Colonic mucosa (tissue), 4 donors: ENCODE measurements around the gene RNF208. TPM values are rescaled to one million over a fixed set of nuclear protein-coding genes. Genes with fewer than 3 reads are reported as not detected.
"Not testable (repeated sequence)": the region's sequence is repeated elsewhere in the genome, so short reads cannot be mapped to it uniquely, and the experiment has no call there.

Experiments
- DNase-seq: peaks from one replicate; pipeline ENCODE4 v3.0.0-alpha.2; 2020
- H3K27ac ChIP-seq: fragments of 200-600 bp; one replicate; pipeline ENCODE4 v1.8.0; 2021
- H3K27me3 ChIP-seq: fragments of 200-600 bp; one replicate; pipeline ENCODE4 v1.8.0; 2021
- H3K36me3 ChIP-seq: fragments of 200-600 bp; one replicate; pipeline ENCODE4 v1.8.0; 2021
- H3K4me1 ChIP-seq: fragments of 200-600 bp; one replicate; pipeline ENCODE4 v1.8.0; 2021; ENCODE audit warnings: mild to moderate bottlenecking
- H3K4me3 ChIP-seq: fragments of 200-600 bp; one replicate; pipeline ENCODE4 v1.8.0; 2021
- H3K9ac ChIP-seq, 2 donors: one replicate each; pipeline ENCODE4 v1.7.0; 2013; ENCODE audit warnings: control low read depth in 2 of 2, low read depth in 2 of 2, low read length in 2 of 2
- H3K9me3 ChIP-seq: fragments of 200-600 bp; one replicate; pipeline ENCODE4 v1.8.0; 2021
- intact Hi-C: fragments of 100-400 bp; cut with DNase I; formaldehyde crosslinking; loops from one replicate; pipeline ENCODE4 v1.14.1; 2022
- total RNA-seq, 2 donors: library from RNA; stranded (reverse); fragmentation: NEBNext Ultra II Directional in 1 of 2; extraction: Animal tissue kit (Norgen Biotek cat#: 25700) in 1 of 2; gene quantifications; one replicate each; pipeline ENCODE4 v1.2.1, GENCODE V29; 2021
- TF ChIP-seq, protein P1 (sequence below): fragments of 200-600 bp; IDR thresholded peaks from one replicate; pipeline ENCODE4 v1.8.0; 2022; ENCODE audit warnings: antibody characterized with exemption, mild to moderate bottlenecking
- donor health status: healthy.
- donor health status: DM: no; HTN: no; CAD: no.
- donor health status: DM: no; HTN: no; CAD: no.

The RNF208 gene
- total RNA-seq, 2 donors from 2014 or later, result 6.5 to 9.3 TPM

DNA sequence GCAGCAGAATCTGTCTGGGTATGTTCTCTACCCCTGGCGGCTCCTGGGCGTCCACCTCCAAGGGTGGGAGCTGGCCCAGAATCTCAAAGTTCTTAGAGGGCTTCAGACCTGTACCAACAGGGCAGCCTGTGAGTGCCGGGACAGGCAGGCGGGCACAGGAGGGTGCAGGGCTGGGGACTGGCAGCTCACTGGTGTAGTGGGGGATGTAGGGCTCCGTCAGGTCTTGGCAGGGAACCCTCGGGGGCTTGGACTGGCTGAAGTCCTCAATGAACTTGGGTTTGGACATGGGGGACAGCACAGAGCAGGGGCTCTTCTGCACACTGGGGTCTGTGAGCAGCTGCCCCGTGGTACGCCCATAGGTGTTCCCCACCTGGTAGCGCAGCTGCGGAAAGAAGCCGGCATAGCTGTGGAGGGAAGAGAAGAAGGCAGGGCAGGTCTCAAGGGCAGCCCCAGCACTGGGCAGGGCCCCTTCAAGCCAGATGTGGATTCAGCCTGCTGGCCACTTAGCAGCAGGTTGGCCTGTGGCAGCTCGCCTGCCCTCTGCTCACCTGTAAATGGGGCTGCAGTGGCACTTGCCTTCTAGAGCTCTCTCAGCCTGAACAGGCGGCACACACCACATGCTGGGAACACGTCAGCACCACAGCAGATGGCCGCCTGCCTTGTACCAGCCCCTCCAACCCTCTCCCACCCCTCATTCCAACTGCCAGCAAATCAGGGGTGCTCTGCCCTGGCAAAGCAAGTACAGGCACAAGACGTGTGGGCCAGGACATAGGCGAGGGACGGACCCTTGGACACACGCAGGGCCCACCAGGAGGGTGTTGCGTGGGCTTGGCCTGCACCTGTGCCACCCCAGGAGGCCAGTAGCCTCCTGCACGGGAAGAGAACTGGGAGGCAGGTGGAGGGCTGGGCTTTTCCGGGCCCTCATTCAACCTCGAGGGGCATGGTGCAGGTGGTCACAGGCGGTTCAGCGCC is 23.7 kb upstream of the RNF208 start:
- Histone ChIP-seq H3K27me3 (no peaks in the 10 kb centered on the region), H3K9ac (no peak overlapping the region), H3K9me3 (no peaks in the 10 kb centered on the region), H3K4me1 (peaks cover 13% of the 10 kb centered on the region), H3K36me3 (peaks cover 10% of the 10 kb centered on the region), H3K4me3 (no peak overlapping the region), H3K27ac (no peak overlapping the region)
- TF ChIP-seq, protein P1, sequence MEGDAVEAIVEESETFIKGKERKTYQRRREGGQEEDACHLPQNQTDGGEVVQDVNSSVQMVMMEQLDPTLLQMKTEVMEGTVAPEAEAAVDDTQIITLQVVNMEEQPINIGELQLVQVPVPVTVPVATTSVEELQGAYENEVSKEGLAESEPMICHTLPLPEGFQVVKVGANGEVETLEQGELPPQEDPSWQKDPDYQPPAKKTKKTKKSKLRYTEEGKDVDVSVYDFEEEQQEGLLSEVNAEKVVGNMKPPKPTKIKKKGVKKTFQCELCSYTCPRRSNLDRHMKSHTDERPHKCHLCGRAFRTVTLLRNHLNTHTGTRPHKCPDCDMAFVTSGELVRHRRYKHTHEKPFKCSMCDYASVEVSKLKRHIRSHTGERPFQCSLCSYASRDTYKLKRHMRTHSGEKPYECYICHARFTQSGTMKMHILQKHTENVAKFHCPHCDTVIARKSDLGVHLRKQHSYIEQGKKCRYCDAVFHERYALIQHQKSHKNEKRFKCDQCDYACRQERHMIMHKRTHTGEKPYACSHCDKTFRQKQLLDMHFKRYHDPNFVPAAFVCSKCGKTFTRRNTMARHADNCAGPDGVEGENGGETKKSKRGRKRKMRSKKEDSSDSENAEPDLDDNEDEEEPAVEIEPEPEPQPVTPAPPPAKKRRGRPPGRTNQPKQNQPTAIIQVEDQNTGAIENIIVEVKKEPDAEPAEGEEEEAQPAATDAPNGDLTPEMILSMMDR, result no peak
- intact Hi-C loops, result no loop called here
- DNase-seq, result no peak

DNA sequence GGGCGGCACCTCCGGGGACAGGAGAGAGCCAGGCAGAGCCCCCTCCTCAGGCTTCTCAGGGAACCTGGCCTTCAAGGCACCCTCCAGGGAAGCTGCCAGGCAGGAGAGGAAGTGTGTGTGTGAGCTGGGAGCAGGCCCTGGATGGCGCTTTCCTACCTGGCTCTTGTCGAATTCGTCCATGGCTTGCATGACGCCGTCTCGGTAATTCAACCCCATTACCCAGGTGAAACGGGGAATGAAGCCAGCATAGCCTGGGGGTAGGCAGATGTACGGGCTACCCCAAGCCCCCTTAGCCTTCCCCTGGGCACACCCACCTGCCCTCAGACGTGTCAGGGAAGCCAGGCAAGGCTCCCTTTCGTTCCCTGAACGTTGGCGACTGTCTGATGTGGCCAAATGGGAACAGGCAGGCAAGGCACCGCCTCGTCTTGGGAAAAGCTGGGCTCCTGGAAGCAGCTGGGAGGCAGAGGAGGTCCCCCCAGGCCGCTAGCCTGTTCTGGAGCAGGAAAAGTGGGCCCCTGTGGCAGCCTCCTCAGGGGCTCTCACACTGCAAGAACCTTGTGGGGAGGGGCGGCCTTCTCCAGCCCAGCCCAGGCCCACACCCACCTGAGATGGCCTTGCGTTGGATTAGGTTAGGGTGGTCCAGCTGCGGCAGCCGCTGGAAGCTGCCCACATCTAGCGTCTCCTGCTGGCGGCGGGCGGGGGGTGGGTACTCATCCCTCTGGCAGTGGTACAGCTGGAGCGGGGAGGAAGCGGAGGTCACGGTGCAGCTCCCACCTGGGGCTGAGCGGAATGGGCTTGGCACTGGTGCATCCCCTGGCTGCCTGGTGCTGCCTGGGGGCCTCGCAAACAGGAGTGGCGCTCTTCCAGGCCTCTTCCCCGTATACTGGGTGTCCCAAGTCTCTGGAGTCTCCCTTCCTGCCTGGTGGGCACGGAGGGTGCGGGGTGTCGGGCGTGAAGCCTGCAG is 22.7 kb upstream of the RNF208 start:
- H3K9me3 ChIP-seq, result no peaks in the 10 kb centered on the region
- DNase-seq, result no peak
- H3K36me3 ChIP-seq, result peaks cover 10% of the 10 kb centered on the region
- H3K4me1 ChIP-seq, result peaks cover 13% of the 10 kb centered on the region
- no peaks in the 10 kb centered on the region for H3K27me3 ChIP-seq
- TF ChIP-seq, protein P1, result no peak
- H3K27ac ChIP-seq, result no peak overlapping the region
- H3K4me3 ChIP-seq, result no peak overlapping the region
- no peak overlapping the region for H3K9ac ChIP-seq
- intact Hi-C loops, result no loop called here

DNA sequence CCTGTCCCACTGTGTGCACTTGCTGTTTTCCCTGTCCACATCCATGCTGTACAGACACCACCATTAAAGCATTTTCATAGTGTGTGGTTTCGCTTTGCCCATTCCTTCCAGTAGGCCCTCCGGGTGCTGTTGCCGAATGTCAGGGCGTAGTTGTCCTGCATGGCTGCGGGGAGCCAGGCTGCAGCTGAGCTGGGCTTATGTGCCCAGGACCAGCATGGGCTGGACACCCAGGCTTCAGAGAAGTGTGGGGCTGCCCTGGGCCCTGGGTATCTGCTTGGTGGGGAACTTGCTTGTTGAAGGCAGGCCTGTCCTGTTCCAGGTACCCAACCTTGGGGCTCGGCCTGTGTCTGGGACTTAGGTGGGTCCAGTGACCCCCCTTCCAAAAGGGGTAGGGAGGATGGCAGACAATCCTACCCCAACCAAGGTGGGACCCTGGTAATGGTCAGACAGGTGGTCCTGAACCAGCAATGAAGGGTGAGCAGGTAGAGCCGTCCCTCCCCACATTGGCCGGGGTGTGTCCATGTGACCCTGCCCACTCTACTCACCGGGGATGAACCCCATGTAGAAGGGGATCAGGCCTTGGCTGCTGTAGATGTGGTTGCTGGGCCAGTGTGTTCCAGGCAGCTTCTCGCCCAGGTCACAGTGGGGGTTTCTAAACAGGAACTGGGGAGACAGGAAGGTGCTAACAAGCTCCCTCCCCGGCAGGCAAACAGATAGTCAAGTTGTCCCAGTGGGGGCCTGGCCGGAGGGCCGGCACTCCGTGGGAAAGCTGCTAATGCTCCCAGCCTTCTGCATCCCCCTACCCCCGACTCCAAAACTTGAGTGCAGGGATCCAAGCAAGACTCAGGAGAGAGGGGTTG is 21.8 kb upstream of the RNF208 start:
- H3K36me3 ChIP-seq, result peaks cover 10% of the 10 kb centered on the region
- H3K4me3 ChIP-seq, result no peak overlapping the region
- H3K27ac ChIP-seq, result no peak overlapping the region
- TF ChIP-seq, protein P1, result no peak
- peaks cover 13% of the 10 kb centered on the region for H3K4me1 ChIP-seq
- H3K9me3 ChIP-seq, result no peaks in the 10 kb centered on the region
- no peaks in the 10 kb centered on the region for H3K27me3 ChIP-seq
- intact Hi-C loops, result no loop called here
- no peak for DNase-seq
- peak overlapping the region in 1 of 2 donors; percentile 30 for H3K9ac ChIP-seq

DNA sequence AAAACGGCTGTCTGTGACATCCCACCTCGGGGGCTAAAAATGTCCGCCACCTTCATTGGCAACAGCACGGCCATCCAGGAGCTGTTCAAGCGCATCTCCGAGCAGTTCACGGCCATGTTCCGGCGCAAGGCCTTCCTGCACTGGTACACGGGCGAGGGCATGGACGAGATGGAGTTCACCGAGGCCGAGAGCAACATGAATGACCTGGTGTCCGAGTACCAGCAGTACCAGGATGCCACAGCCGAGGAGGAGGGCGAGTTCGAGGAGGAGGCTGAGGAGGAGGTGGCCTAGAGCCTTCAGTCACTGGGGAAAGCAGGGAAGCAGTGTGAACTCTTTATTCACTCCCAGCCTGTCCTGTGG is 21.2 kb upstream of the RNF208 start:
- H3K27me3 ChIP-seq, H3K4me3 ChIP-seq, H3K27ac ChIP-seq, DNase-seq, H3K9me3 ChIP-seq, intact Hi-C loops: not testable (repeated sequence)
- Histone ChIP-seq H3K36me3 (peaks cover 10% of the 10 kb centered on the region), H3K4me1 (peaks cover 13% of the 10 kb centered on the region), H3K9ac (peak overlapping the region; percentile 14 to 96)

DNA sequence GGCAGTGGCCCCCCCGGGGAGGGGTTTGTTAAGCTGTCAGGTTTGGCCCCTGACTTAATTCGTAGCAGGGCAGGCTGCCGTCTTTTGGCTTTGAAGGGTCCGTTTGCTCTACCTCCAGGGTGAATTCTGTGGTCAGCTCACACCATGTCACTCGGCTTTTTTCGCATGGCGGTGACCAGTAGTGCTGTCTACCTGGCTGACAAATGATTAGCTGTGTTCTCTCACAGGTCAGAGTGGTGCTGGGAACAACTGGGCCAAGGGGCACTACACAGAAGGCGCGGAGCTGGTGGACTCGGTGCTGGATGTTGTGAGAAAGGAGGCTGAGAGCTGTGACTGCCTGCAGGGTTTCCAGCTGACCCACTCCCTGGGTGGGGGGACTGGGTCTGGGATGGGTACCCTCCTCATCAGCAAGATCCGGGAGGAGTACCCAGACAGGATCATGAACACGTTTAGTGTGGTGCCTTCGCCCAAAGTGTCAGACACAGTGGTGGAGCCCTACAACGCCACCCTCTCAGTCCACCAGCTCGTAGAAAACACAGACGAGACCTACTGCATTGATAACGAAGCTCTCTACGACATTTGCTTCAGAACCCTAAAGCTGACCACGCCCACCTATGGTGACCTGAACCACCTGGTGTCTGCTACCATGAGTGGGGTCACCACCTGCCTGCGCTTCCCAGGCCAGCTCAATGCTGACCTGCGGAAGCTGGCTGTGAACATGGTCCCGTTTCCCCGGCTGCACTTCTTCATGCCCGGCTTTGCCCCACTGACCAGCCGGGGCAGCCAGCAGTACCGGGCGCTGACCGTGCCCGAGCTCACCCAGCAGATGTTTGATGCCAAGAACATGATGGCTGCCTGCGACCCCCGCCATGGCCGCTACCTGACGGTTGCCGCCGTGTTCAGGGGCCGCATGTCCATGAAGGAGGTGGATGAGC is 20.5 kb upstream of the RNF208 start:
- H3K27ac ChIP-seq, result peak overlapping the region; percentile 89
- no peaks in the 10 kb centered on the region for H3K27me3 ChIP-seq
- no peaks in the 10 kb centered on the region for H3K9me3 ChIP-seq
- intact Hi-C loops, result no loop called here
- DNase-seq, result peak; percentile 23
- H3K4me1 ChIP-seq, result peaks cover 20% of the 10 kb centered on the region
- TF ChIP-seq, protein P1, result no peak
- H3K36me3 ChIP-seq, result peaks cover 10% of the 10 kb centered on the region
- H3K9ac ChIP-seq, result peak overlapping the region; percentile 96 to 97
- H3K4me3 ChIP-seq, result peak overlapping the region; percentile 96
